OCI-LY7 (cell line): ENCODE measurements around the gene MISP. TPM values are rescaled to one million over a fixed set of nuclear protein-coding genes. Genes with fewer than 3 reads are reported as not detected.

Experiments used
- BruUV-seq: library from RNA; stranded (reverse); fragments of 400-500 nt; replicated peaks from 2 replicates; lab custom pipeline; 2021; lab: Mats Ljungman, UMichigan
- CTCF ChIA-PET: fragments of 300-600 bp; sonication (Branson Sonifier 250); formaldehyde crosslinking; loops from one replicate; lab custom pipeline; 2022; ENCODE audit warnings: antibody characterized with exemption; ENCODE audit not compliant: unreplicated experiment; lab: Charles Lee
- POLR2A ChIA-PET: fragments of 300-600 bp; sonication (Branson Sonifier 250); formaldehyde crosslinking; loops from one replicate; lab custom pipeline; 2022; ENCODE audit warnings: antibody characterized with exemption; lab: Charles Lee
- DNase-seq: peaks from one replicate; pipeline ENCODE4 v3.0.0-alpha.2; 2015; ENCODE audit warnings: low spot score
- H2AFZ ChIP-seq: fragments of 200-600 bp; sonication (generic), shearing (Covaris generic); 2 replicates; pipeline ENCODE4 v1.6.1; 2014; ENCODE audit warnings: mild to moderate bottlenecking, antibody characterized with exemption, low read length, moderate library complexity
- H3K27ac ChIP-seq: fragments of 200-600 bp; sonication (generic); 2 replicates; pipeline ENCODE4 v1.5.1; 2014; ENCODE audit warnings: mixed run types, low read depth, mild to moderate bottlenecking, moderate library complexity, low read length, inconsistent platforms; ENCODE audit not compliant: poor library complexity, severe bottlenecking
- H3K36me3 ChIP-seq: fragments of 200-600 bp; sonication (generic); 2 replicates; pipeline ENCODE4 v1.6.1; 2014; ENCODE audit warnings: mild to moderate bottlenecking, antibody characterized with exemption, low read length, moderate library complexity, mixed read lengths; ENCODE audit not compliant: insufficient read depth
- H3K4me1 ChIP-seq: fragments of 200-600 bp; sonication (generic); 2 replicates; pipeline ENCODE4 v1.5.1; 2014; ENCODE audit warnings: mild to moderate bottlenecking, low read length; ENCODE audit not compliant: insufficient read depth, poor library complexity, severe bottlenecking
- H3K4me2 ChIP-seq: fragments of 200-600 bp; sonication (generic); 2 replicates; pipeline ENCODE4 v1.6.1; 2014; ENCODE audit warnings: mild to moderate bottlenecking, low read length
- H3K4me3 ChIP-seq: fragments of 200-600 bp; sonication (generic); 2 replicates; pipeline ENCODE4 v1.5.1; 2014; ENCODE audit warnings: mild to moderate bottlenecking, low read depth, low read length; ENCODE audit not compliant: poor library complexity, severe bottlenecking
- H3K79me2 ChIP-seq: fragments of 200-600 bp; sonication (generic); 2 replicates; pipeline ENCODE4 v1.6.1; 2016; ENCODE audit warnings: low read depth, mild to moderate bottlenecking, low read length, moderate library complexity, mixed read lengths; ENCODE audit not compliant: insufficient read depth
- H3K9me2 ChIP-seq: fragments of 200-600 bp; sonication (generic); 2 replicates; pipeline ENCODE4 v1.6.1; 2016; ENCODE audit warnings: mild to moderate bottlenecking, low read length, mixed read lengths; ENCODE audit not compliant: insufficient read depth
- H3K9me3 ChIP-seq: fragments of 200-600 bp; sonication (generic); 2 replicates; pipeline ENCODE4 v1.6.1; 2014; ENCODE audit warnings: mild to moderate bottlenecking, mixed run types, low read length, mixed read lengths
- H4K20me1 ChIP-seq: fragments of 200-600 bp; sonication (generic); 2 replicates; pipeline ENCODE4 v1.6.1; 2014; ENCODE audit warnings: mild to moderate bottlenecking, antibody characterized with exemption, low read length, moderate library complexity, mixed read lengths; ENCODE audit not compliant: insufficient read depth
- EZH2phosphoT487 ChIP-seq: fragments of 200-600 bp; sonication (generic); IDR thresholded peaks from 2 replicates; pipeline ENCODE4 v1.6.1; 2018; ENCODE audit warnings: low read depth, borderline replicate concordance, mild to moderate bottlenecking, mixed run types, antibody characterized with exemption, low read length, moderate library complexity, mixed read lengths
- intact Hi-C: fragments of 100-400 bp; cut with micrococcal nuclease; formaldehyde crosslinking; loops from one replicate; pipeline ENCODE4 v1.10.0; 2022; ENCODE audit not compliant: unreplicated experiment
- total RNA-seq, 2 experiments: library from RNA; depleted of rRNA in 1 of 2; stranded (reverse); fragments of >200 nt in 1 of 2; shearing (Covaris generic) in 1 of 2; gene quantifications; 2 replicates each; pipeline ENCODE4 v1.2.3, GENCODE V29; 2014 to 2022
- TF ChIP-seq, protein P1 (sequence below): fragments of 200-600 bp; sonication (generic); conservative IDR thresholded peaks from 2 replicates; pipeline ENCODE4 v1.5.1; 2014; ENCODE audit warnings: mild to moderate bottlenecking, antibody characterized with exemption, low read length, moderate library complexity, mixed read lengths

MISP gene
- total RNA-seq, 2 experiments from 2014 or later, result 0.23 TPM; not detected in 1

DNA sequence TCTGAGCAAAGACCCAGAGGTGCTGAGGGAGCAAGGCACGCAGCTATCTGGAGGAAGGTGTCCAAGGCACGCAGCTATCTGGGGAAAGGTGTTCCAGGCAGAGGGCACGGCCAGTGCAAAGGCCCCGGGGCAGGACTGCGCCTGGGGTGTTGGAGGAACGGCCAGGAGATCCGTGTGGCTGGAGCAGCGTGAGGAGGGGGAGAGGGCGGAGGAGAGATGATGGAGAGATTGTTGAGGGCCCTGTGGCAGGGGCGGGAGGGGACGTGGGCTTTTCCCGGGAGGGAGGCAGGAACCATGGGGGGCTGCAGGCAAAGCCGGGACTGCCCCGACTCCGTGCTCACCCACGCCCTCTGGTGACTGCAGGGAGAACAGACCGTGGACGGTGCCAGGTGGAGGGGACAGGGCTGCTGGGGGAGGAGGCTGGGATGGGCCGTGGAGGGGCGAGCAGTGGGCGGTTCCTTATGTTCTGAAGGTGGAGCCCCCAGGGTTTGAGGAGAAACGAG lies 13.3 kb upstream of the MISP start:
- Histone ChIP-seq H3K9me3 (no peaks in the 10 kb centered on the region), H2AFZ (no peak overlapping the region), H3K4me3 (no peak overlapping the region), H4K20me1 (no peaks in the 10 kb centered on the region), H3K79me2 (no peaks in the 10 kb centered on the region), H3K9me2 (no peaks in the 10 kb centered on the region), H3K36me3 (no peaks in the 10 kb centered on the region), H3K27ac (no peak overlapping the region), H3K4me2 (no peak overlapping the region), H3K4me1 (no peaks in the 10 kb centered on the region)
- no TSS peak for BruUV-seq
- peak; percentile 53 for DNase-seq
- TF ChIP-seq EZH2phosphoT487, result no peak
- TF ChIP-seq, protein P1, sequence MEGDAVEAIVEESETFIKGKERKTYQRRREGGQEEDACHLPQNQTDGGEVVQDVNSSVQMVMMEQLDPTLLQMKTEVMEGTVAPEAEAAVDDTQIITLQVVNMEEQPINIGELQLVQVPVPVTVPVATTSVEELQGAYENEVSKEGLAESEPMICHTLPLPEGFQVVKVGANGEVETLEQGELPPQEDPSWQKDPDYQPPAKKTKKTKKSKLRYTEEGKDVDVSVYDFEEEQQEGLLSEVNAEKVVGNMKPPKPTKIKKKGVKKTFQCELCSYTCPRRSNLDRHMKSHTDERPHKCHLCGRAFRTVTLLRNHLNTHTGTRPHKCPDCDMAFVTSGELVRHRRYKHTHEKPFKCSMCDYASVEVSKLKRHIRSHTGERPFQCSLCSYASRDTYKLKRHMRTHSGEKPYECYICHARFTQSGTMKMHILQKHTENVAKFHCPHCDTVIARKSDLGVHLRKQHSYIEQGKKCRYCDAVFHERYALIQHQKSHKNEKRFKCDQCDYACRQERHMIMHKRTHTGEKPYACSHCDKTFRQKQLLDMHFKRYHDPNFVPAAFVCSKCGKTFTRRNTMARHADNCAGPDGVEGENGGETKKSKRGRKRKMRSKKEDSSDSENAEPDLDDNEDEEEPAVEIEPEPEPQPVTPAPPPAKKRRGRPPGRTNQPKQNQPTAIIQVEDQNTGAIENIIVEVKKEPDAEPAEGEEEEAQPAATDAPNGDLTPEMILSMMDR, result peak; percentile 75
- POLR2A ChIA-PET, result no interaction called here
- CTCF ChIA-PET, result no interaction called here
- intact Hi-C loops, result no loop called here

DNA sequence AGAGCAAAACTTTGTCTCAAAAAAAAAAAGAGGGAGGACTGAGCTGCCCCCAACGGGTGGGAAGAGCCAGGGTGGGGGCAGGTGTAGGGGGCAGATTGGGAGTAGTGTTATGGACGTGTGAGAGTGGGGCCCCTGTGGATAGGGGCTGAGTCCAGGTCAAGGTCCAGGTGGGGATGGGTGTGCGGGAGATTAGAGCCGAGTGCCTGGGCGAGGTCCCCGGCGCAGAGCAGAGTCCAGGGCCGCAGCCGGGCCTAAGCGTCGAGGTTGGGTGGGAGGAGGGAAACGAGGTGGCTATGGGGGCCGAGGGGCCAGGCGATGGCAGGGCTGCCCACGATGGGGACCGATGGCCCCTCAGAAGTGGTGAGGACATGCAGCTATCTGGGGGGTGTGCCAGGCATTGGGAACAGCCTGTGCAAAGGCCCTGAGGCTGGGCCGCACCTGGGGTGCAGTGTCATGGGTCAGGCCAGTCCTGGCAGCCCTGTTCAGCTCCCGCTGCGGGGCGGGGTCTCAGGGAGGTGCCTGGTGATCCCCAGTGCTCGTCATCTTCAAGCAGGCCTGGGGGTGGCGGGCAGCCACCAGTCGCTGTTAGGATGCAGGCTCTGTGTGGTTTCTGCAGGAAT lies 12.3 kb upstream of the MISP start:
- no TSS peak for BruUV-seq
- intact Hi-C loops, result no loop called here

More for the DNA sequence above, 12.3 kb upstream of the MISP start:
- no peak overlapping the region for H3K4me2 ChIP-seq
- no peaks in the 10 kb centered on the region for H3K79me2 ChIP-seq
- H3K9me3 ChIP-seq, result no peaks in the 10 kb centered on the region
- POLR2A ChIA-PET, result no interaction called here
- CTCF ChIA-PET, result interaction anchor here (0.6 kb wide), 1 partner anchor 35 kb away, joined by 3 read pairs; no protein-coding TSS in a partner anchor
- H3K4me1 ChIP-seq, result no peaks in the 10 kb centered on the region
- TF ChIP-seq, protein P1, result no peak
- no peak for TF ChIP-seq EZH2phosphoT487
- H4K20me1 ChIP-seq, result no peaks in the 10 kb centered on the region
- H3K27ac ChIP-seq, result no peak overlapping the region
- no peaks in the 10 kb centered on the region for H3K9me2 ChIP-seq
- no peaks in the 10 kb centered on the region for H3K36me3 ChIP-seq
- no peak overlapping the region for H3K4me3 ChIP-seq
- no peak overlapping the region for H2AFZ ChIP-seq
- no peak for DNase-seq
